Bronchial epithelial cell (primary cell): ENCODE results near the gene ECSIT. TPM values are rescaled to one million over a fixed set of nuclear protein-coding genes. Genes with fewer than 3 reads are reported as not detected.

Experiments used
- DNase-seq: peaks from one replicate; pipeline ENCODE4 v3.0.0-alpha.2; 2010; ENCODE audit warnings: low read depth
- FAIRE-seq: peaks from 2 replicates; lab custom pipeline; 2011; peaks lifted over from hg19 to GRCh38; lab: Jason Lieb, UNC
- H3K27me3 ChIP-seq: 2 replicates; pipeline ENCODE4 v1.5.1; 2011; ENCODE audit warnings: low read length; ENCODE audit not compliant: control insufficient read depth, insufficient read depth
- H3K36me3 ChIP-seq: 2 replicates; pipeline ENCODE4 v1.5.1; 2011; ENCODE audit warnings: low read length; ENCODE audit not compliant: control insufficient read depth, insufficient read depth
- H3K4me3 ChIP-seq: 2 replicates; pipeline ENCODE4 v1.5.1; 2011; ENCODE audit warnings: mild to moderate bottlenecking, low read depth, low read length, control low read depth
- total RNA-seq: library from RNA; depleted of rRNA; stranded (reverse); fragments of >200 nt; gene quantifications from 2 replicates; pipeline ENCODE4 v1.2.1, GENCODE V29; 2014
- TF ChIP-seq, protein P1 (sequence below): IDR thresholded peaks from 2 replicates; pipeline ENCODE4 v1.5.1; 2011; ENCODE audit warnings: mild to moderate bottlenecking, moderate library complexity, low read length, control low read depth, inconsistent platforms; ENCODE audit not compliant: insufficient read depth, severe bottlenecking

ECSIT gene
- total RNA-seq, 1 donor from 2014 or later = 57.4 TPM

DNA sequence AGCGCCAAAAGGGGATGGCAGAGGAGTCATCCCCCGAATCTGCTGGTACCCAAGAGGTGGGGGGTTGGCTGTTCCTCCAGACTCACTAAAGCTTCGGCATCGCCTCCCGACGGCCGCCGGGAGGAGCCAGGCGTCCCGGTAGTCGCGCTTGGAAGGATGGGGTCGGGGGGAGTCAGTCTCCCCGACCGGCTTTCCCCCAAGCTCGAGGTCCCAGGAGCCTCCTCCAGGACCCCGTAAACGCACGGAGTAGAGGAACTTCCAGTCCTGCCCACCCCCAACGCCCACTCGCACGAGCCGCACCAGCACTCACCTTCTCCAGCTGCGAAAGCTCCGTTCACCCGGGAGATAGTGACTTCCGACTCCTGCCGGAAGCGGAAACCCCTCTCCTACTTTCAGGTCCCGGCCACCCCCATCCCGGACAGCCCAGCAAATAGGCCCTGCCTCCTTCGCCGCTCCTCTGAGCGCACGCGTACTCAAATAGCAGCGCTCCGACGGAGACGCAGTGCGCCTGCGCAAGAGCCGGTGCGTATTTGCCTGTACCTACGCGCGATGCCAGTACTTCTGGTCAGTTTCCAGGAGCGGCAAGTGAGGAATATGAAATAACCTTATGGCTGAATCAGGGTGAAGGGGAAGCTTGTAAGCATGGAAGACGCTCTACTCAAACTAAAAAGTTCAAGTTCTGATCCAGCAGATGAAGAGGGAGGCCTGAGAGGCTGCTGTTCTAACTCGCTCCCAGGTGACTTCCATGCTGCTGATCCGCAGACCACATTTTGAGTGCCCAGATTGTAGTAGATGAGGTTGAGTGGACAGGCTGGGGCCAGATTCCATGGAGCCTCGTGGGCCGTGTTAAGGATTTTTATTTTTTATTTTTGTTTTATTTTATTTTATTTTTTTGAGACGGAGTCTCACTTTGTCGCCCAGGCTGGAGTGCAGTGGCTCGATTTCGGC, 30.2 kb upstream of the ECSIT start, which contains the start of gene ELOF1:
Gene ELOF1, minus strand, starts transcription at position 350 of the 948 bp plus-strand sequence. CDS start 4,883 bp downstream, outside the sequence.
- TF ChIP-seq, protein P1, sequence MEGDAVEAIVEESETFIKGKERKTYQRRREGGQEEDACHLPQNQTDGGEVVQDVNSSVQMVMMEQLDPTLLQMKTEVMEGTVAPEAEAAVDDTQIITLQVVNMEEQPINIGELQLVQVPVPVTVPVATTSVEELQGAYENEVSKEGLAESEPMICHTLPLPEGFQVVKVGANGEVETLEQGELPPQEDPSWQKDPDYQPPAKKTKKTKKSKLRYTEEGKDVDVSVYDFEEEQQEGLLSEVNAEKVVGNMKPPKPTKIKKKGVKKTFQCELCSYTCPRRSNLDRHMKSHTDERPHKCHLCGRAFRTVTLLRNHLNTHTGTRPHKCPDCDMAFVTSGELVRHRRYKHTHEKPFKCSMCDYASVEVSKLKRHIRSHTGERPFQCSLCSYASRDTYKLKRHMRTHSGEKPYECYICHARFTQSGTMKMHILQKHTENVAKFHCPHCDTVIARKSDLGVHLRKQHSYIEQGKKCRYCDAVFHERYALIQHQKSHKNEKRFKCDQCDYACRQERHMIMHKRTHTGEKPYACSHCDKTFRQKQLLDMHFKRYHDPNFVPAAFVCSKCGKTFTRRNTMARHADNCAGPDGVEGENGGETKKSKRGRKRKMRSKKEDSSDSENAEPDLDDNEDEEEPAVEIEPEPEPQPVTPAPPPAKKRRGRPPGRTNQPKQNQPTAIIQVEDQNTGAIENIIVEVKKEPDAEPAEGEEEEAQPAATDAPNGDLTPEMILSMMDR = peak; percentile 36
- Histone ChIP-seq H3K36me3 (peaks cover 8% of the 10 kb centered on the region), H3K27me3 (no peaks in the 10 kb centered on the region), H3K4me3 (peak within 1 kb of the TSS; percentile 89)
- FAIRE-seq (no peak), DNase-seq (peak; percentile 96)

DNA sequence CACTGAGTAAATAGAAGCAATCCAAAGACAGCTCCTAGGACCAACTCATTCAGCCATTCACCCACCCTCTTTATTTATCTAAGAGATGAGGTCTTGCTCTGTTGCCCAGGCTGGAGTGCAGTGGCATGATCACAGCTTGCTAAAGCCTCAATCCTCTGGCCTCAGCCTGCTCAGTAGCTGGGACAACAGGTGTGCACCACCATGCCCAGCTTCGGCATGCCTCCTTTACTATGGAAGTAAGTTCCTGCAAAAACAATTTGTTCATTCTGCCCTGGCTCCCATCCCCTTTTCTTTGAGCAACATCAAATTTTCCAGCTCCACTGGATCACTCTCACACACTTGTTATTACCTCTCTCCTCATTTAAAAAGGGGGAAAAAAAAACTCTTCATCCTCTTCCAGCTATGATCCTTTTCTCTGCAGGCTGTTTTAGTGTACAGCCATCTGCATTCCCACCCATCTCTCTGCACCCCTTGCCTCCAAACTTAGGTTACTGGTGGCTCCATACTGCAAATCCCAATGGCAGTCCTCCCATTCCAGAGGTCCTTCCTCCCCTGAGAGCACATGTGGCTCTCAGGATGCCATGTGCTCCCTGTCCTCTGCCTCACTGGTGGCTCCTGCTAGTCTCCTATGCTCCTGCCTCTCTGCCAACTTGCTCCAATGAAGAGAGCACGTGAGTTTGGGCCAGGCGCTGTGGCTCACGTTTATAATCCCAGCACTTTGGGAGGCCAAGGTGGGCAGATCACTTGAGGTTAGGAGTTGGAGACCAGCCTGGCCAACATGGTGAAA, 27.9 kb upstream of the ECSIT start:
- no peak overlapping the region for H3K4me3 ChIP-seq
- TF ChIP-seq, protein P1 = no peak
- H3K36me3 ChIP-seq = peaks cover 17% of the 10 kb centered on the region
- FAIRE-seq = no peak
- H3K27me3 ChIP-seq = no peaks in the 10 kb centered on the region
- DNase-seq = no peak

DNA sequence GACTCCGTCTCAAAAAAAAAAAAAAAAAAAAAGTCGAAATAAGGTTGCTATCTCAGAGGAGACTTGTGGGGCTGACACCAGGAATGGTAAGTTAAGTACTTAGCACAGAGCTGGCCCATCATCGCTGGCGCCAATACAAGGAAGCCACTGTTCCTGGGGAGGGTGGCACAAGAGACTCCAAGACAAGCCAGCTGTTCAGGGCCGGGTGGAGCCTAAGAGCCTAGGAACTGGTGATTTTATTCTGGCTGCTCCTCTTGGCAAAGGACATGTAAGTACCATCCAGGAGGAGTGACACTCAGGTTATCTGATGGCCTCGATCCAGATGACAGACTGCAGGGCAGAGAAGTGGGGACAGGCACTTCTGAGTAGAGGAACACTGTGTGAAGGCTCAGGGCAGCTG, 26.3 kb upstream of the ECSIT start:
- TF ChIP-seq, protein P1 = no peak
- H3K27me3 ChIP-seq = no peaks in the 10 kb centered on the region
- H3K36me3 ChIP-seq = peaks cover 17% of the 10 kb centered on the region
- FAIRE-seq = no peak
- H3K4me3 ChIP-seq = no peak overlapping the region
- no peak for DNase-seq

- no peaks in the 10 kb centered on the region for H3K27me3 ChIP-seq
- DNase-seq (no peak), FAIRE-seq (no peak)
- no peak overlapping the region for H3K4me3 ChIP-seq
- TF ChIP-seq, protein P1 = no peak
- peaks cover 17% of the 10 kb centered on the region for H3K36me3 ChIP-seq
Measured at GRCh38 chr19:11554160-11554559, 25.2 kb upstream of the ECSIT start.

DNA sequence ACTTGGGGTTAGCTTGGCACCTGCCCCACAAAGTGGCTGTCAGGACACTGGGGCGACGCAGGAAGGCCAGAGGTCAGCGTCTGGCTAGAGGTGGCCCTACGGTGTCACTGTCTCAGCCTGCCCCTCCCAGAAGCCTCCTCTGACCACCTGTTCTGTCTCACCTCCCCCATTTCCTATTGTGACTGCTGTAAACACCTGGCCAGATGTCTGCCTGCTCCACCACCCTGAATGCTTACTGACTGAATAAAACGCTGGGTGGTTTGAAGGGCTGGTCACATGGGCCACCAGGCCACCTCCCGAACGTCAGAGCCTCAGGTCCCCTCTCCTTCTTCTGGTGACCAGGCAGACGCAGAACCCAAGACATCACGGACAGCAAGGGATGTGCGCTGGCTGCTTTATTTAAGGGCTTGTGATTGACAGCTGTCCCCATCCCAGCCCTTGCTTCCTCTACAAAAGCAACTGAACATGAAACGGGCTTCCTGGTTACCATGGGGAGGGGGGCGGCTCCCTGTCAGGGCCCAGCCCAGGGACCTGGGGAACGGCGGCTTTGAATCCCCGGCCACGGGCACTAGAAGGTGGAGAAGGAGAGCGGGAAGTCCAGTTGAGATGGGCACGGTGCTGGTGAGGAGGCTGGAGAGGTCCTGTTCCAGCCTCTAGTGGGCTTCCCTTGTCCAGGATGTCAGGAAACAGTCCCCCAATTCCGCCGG, 23.9 kb upstream of the ECSIT start:
- Histone ChIP-seq H3K4me3 (no peak overlapping the region), H3K36me3 (peaks cover 17% of the 10 kb centered on the region), H3K27me3 (no peaks in the 10 kb centered on the region)
- TF ChIP-seq, protein P1 = no peak
- no peak for DNase-seq
- no peak for FAIRE-seq
